Naive thymus-derived CD8-positive, alpha-beta T cell (primary cell): Measurements from ENCODE around the gene SLIT1. TPM values are rescaled to one million over a fixed set of nuclear protein-coding genes. Genes with fewer than 3 reads are reported as not detected.

Experiments used
- ATAC-seq, 2 donors: fragments of 150-1000 bp; cut with Tn5 transposase in 1 of 2; sonication (Bioruptor Pico), chemical (Tn5 transposase) in 1 of 2; 1 replicate in 1 of 2; 2 replicates in 1 of 2; pipeline ENCODE4 v1.10.0; 2021; ENCODE audit warnings: mild to moderate bottlenecking in 2 of 2, moderate library complexity in 2 of 2
- POLR2A ChIA-PET: fragments of 350-600 bp; sonication (Branson Sonifier 250); formaldehyde crosslinking; loops from one replicate; lab custom pipeline; 2021; ENCODE audit warnings: antibody characterized with exemption; lab: Charles Lee
- DNase-seq, 10 donors: peaks; one replicate each; pipeline versions ENCODE4 v3.0.0 to v3.0.0-alpha.2; 2020 to 2022
- H3K27ac Mint-ChIP-seq, 10 donors: one replicate each; pipeline ENCODE4 v1.8.0; 2020 to 2022; ENCODE audit warnings: mild to moderate bottlenecking in 10 of 10, mixed read lengths in 10 of 10, moderate library complexity in 4 of 10, inconsistent platforms in 1 of 10
- H3K27me3 Mint-ChIP-seq, 5 donors: one replicate each; pipeline ENCODE4 v1.8.0; 2021 to 2022; ENCODE audit warnings: mixed read lengths in 5 of 5
- H3K36me3 Mint-ChIP-seq, 3 donors: one replicate each; pipeline ENCODE4 v1.8.0; 2020 to 2022; ENCODE audit warnings: mixed read lengths in 3 of 3, mild to moderate bottlenecking in 2 of 3, inconsistent platforms in 1 of 3
- H3K4me1 Mint-ChIP-seq, 4 donors: one replicate each; pipeline ENCODE4 v1.8.0; 2021 to 2022; ENCODE audit warnings: mixed read lengths in 4 of 4
- H3K4me3 Mint-ChIP-seq, 10 donors: one replicate each; pipeline ENCODE4 v1.8.0; 2020 to 2022; ENCODE audit warnings: mild to moderate bottlenecking in 10 of 10, mixed read lengths in 10 of 10, moderate library complexity in 6 of 10, inconsistent platforms in 1 of 10
- H3K9me3 Mint-ChIP-seq, 9 donors: one replicate each; pipeline ENCODE4 v1.8.0; 2020 to 2022; ENCODE audit warnings: mixed read lengths in 9 of 9, mild to moderate bottlenecking in 3 of 9, inconsistent platforms in 1 of 9, moderate library complexity in 1 of 9
- polyA plus RNA-seq, 3 donors: library from polyadenylated mRNA; unstranded; fragments of 300-500 nt; fragmentation: Illumina TruSeq; gene quantifications; one replicate each; pipeline ENCODE4 v1.2.3, GENCODE V29; 2021
- total RNA-seq, 8 experiments: library from RNA in 2 of 8; stranded (reverse) in 2 of 8; gene quantifications; one replicate each; pipeline ENCODE4 v1.2.3 and lab custom pipeline; 2021 to 2026

The SLIT1 gene
- total and polyA plus RNA-seq, 5 experiments from 2014 or later, result 0.05 to 0.26 (median 0.11) TPM; not detected in 2

DNA sequence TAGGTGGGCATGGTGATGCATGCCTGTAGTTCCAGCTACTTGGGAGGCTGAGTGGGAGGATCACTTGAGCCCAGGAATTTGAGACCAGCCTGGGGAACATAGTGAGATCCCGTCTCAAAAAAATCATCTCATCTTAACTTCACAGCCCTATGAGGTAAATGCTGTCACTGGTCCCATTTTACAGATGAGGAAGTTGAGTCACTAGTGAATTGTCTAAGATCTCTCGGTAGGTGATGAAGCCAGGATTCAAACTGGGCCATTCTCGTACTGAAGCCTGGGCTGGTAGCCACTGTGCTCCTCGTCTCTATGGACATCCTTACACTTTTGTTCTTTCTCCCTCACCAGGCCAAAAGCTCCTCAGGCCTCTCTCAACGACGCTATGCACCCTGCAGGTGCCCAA lies 6.4 kb downstream of the SLIT1 start:
- ATAC-seq, result no peak
- peaks cover 0 to 2% (median under 1%) of the 10 kb centered on the region in 4 donors for H3K4me1 Mint-ChIP-seq

DNA sequence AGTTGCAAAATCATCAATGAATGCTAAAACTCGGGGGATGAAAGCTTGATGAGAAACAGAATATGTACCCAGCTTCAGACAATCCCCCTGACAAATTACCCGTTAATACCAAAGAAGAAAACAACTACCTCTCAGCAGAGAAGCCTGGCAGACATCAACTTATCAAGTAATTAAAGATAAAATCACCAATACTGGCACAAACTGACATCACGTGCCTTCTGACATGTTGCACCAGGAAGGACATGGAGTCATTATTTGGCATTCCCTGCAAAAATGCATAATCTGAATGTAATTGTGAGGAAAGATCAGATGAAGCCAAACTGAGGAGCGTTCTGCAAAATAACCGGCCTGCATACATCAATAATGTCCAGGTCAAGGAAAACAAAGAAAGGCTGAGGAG lies 7.7 kb downstream of the SLIT1 start:
- Mint-ChIP-seq H3K4me3 (no peak overlapping the region), H3K4me1 (no peaks in the 10 kb centered on the region), H3K27me3 (peaks cover 21 to 39% (median 25%) of the 10 kb centered on the region in 5 donors), H3K36me3 (no peaks in the 10 kb centered on the region), H3K9me3 (no peaks in the 10 kb centered on the region), H3K27ac (no peak overlapping the region)
- POLR2A ChIA-PET, result no interaction called here
- ATAC-seq (no peak), DNase-seq (no peak)

More for the DNA sequence above, 6.4 kb downstream of the SLIT1 start:
- H3K9me3 Mint-ChIP-seq, result no peaks in the 10 kb centered on the region
- POLR2A ChIA-PET, result no interaction called here
- no peak overlapping the region for H3K4me3 Mint-ChIP-seq
- no peak overlapping the region for H3K27ac Mint-ChIP-seq
- H3K36me3 Mint-ChIP-seq, result peaks cover 0 to under 1% (median 0%) of the 10 kb centered on the region in 3 donors
- no peak for DNase-seq
- peaks cover 29 to 51% (median 36%) of the 10 kb centered on the region in 5 donors for H3K27me3 Mint-ChIP-seq

DNA sequence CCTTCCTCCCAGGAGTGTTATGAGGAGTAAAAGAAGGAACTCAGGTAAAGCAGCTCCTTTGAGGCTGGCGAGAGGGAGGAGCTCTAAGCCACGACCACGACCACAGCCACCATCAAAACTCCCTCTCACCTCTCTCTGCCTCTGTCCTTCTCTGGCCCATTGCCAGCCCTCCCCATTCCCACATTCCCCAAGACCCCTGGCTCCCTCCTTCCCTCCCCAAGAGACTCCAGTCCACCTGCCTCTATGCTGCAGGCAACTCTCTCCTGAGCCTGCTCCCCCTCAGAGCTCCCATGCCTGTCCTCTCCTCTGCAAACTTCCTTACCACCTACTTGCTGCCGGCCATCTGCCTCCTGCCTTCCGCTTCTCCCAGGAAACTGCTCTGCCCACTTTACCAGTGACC lies 9.5 kb downstream of the SLIT1 start:
- Mint-ChIP-seq H3K9me3 (no peaks in the 10 kb centered on the region), H3K36me3 (no peaks in the 10 kb centered on the region), H3K4me1 (peaks cover 0 to under 1% (median 0%) of the 10 kb centered on the region in 4 donors), H3K27ac (no peak overlapping the region), H3K27me3 (peaks cover 17 to 28% (median 24%) of the 10 kb centered on the region in 5 donors), H3K4me3 (no peak overlapping the region)
- no peak for ATAC-seq
- POLR2A ChIA-PET, result no interaction called here
- no peak for DNase-seq

DNA sequence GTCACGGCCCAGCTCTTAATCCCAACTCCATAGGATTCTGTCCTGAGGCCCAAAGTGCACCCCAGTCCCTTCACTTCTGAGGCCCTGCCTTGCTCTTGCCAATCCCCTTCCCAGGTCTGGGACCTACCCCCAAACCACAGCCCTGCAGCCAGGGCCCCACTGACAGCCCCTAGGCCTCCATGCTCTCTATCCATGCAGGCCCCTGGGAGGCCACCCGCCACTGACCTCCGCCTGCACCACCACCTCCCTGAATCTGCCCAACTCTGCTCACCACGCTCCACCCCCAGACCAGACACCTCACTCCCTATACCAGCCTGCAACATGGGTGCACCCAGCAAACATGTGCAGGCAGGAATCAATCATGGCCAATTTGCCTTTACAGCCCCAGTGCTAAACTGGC lies 10.2 kb downstream of the SLIT1 start:
- ATAC-seq (no peak), DNase-seq (no peak)
- Mint-ChIP-seq H3K4me3 (no peak overlapping the region), H3K27me3 (peaks cover 14 to 27% (median 24%) of the 10 kb centered on the region in 5 donors), H3K36me3 (no peaks in the 10 kb centered on the region), H3K4me1 (peaks cover 0 to 4% (median 0%) of the 10 kb centered on the region in 4 donors), H3K27ac (no peak overlapping the region), H3K9me3 (no peaks in the 10 kb centered on the region)
- POLR2A ChIA-PET, result no interaction called here

DNA sequence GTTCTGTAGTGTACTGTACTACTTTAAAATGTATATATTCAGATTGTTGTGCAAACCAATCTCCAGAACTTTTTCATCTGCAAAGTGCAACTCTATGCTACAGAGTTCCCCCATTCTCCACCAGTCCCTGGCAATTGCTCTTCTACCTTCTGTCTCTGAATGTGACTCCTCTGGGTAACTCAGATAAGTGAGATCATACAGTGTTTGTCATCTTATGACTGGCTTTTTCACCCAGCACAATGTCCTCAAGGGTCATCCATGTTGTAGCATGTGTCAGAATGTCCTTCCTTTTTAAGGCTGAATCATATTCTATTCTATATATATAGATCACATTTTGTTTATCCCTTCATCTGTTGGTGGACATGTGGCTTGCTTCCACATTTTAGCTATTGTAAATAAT lies 10.8 kb downstream of the SLIT1 start:
- H3K4me3 Mint-ChIP-seq, result no peak overlapping the region
- POLR2A ChIA-PET, result no interaction called here
- H3K9me3 Mint-ChIP-seq, result no peaks in the 10 kb centered on the region
- H3K36me3 Mint-ChIP-seq, result no peaks in the 10 kb centered on the region
- DNase-seq, result no peak
- peaks cover 11 to 25% (median 20%) of the 10 kb centered on the region in 5 donors for H3K27me3 Mint-ChIP-seq
- ATAC-seq, result no peak
- peaks cover 0 to 4% (median 0%) of the 10 kb centered on the region in 4 donors for H3K4me1 Mint-ChIP-seq
- no peak overlapping the region for H3K27ac Mint-ChIP-seq

DNA sequence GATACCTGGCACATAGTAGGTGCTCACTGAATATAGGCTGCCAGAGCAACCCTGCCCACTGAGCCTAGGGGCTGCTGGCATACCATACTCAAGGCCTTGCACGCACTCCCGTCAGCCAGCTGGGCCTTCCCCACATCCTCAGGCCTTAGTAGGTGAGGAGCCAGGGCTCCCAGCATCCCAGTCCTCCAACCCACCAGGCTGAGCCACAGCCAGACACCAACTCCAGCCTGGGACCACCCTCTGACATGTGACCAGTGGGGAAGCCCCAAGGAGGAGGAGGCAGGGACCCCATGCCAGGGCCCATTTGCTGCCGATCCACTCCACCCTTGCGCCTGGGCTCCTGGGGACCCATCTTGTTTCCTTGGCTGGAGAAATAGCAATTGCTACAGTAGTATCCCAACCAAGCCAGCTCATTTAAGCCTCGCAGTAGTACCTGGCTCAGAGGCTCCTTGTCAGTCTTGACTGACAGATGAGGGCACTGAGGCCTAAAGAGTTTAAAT lies 11.4 kb downstream of the SLIT1 start:
- peaks cover 11 to 30% (median 22%) of the 10 kb centered on the region in 5 donors for H3K27me3 Mint-ChIP-seq

DNA sequence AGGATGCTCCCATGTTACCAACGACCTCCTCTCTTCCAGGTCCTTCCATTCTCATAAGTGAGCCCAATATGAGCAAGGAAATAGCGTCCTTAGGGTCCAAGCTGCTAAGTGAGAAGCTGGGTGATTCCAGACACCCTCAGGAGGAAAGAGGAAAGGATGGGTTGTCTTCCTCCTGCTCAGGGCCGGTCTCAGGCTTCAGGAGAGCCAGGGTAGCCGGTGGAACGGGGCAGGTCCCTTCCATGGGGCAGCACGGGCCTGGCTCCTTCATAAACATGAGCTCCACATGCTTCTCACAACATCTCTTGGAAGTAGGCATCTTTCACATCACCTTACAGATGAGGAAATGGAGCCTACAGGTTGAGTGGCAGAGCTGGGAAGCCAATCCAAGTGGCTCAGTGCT lies 12.7 kb downstream of the SLIT1 start:
- Mint-ChIP-seq H3K4me3 (no peak overlapping the region), H3K4me1 (peaks cover 0 to 4% (median 0%) of the 10 kb centered on the region in 4 donors), H3K9me3 (no peaks in the 10 kb centered on the region), H3K36me3 (no peaks in the 10 kb centered on the region), H3K27ac (no peak overlapping the region), H3K27me3 (peaks cover 9 to 31% (median 23%) of the 10 kb centered on the region in 5 donors)
- ATAC-seq, result no peak
- POLR2A ChIA-PET, result no interaction called here
- no peak for DNase-seq

More for the DNA sequence above, 11.4 kb downstream of the SLIT1 start:
- H3K27ac Mint-ChIP-seq, result no peak overlapping the region
- ATAC-seq, result no peak
- no peak overlapping the region for H3K4me3 Mint-ChIP-seq
- DNase-seq, result no peak
- POLR2A ChIA-PET, result no interaction called here
- no peaks in the 10 kb centered on the region for H3K36me3 Mint-ChIP-seq
- no peaks in the 10 kb centered on the region for H3K9me3 Mint-ChIP-seq
- peaks cover 0 to 4% (median 0%) of the 10 kb centered on the region in 4 donors for H3K4me1 Mint-ChIP-seq

DNA sequence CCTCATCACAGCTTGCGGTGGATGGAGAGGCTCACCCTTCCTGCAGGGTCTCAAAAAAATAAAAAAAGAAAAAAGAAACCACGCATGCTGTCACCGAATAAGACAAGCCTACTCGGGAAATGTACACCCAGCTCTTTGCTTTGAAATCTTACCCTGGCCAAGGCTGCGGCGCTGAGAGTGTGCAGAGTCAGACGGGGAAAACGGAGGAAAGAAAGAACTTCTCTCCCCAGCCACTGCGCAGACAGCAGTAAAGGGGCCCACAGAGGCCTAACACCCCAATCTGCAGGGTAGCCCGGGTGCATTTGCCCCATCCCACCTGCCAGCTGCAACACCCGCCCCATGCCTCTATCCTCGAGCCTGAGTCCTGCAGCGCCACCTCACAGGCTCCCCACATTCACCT lies 14.8 kb downstream of the SLIT1 start:
- H3K27ac Mint-ChIP-seq, result no peak overlapping the region
- H3K27me3 Mint-ChIP-seq, result peaks cover 9 to 31% (median 23%) of the 10 kb centered on the region in 5 donors
- DNase-seq, result no peak
- no peak overlapping the region for H3K4me3 Mint-ChIP-seq
- H3K4me1 Mint-ChIP-seq, result peaks cover 0 to 4% (median 0%) of the 10 kb centered on the region in 4 donors
- H3K9me3 Mint-ChIP-seq, result no peaks in the 10 kb centered on the region
- H3K36me3 Mint-ChIP-seq, result no peaks in the 10 kb centered on the region
- POLR2A ChIA-PET, result no interaction called here
- ATAC-seq, result no peak

DNA sequence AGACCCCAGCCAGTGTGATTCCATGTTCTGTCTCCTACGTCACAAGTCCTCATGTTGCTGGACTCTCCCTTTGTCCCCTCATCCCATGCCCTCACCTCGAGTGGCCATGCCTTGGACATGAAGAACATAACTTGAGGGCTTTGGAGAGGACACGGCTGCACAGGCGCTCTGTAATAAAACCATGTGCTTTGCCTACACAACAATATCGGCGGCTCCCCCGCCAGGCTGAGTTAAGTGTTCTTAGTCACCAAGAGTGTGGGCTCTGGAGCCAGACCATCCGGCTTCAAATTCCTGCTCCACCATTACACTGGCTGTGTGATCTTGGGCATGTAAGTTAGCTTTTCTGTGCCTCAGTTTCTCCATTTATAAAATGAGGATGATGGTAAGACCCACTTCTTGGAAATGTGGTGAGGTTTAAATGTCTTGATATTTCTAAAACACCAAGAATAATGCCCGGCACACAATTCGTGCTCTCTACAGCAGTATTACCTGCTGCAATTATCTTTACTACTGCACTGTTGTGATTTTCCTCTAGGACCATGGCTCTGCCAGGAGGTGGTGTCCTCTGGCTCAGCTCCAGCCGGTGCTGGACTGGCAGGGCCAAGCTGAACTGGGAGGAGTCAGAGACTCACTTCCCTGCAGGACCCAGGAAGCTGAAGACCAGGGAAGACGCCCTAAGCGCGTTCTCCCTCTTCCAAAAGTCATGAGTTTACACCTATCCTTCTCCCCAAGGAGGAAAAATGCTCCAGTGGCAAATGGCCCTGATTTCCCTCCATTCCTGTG lies 15.7 kb downstream of the SLIT1 start:
- Mint-ChIP-seq H3K27ac (no peak overlapping the region), H3K36me3 (no peaks in the 10 kb centered on the region), H3K27me3 (peaks cover 7 to 31% (median 19%) of the 10 kb centered on the region in 5 donors), H3K4me3 (no peak overlapping the region), H3K9me3 (no peaks in the 10 kb centered on the region), H3K4me1 (peaks cover 0 to 4% (median 0%) of the 10 kb centered on the region in 4 donors)
- POLR2A ChIA-PET, result no interaction called here
- ATAC-seq, result no peak
- no peak for DNase-seq

DNA sequence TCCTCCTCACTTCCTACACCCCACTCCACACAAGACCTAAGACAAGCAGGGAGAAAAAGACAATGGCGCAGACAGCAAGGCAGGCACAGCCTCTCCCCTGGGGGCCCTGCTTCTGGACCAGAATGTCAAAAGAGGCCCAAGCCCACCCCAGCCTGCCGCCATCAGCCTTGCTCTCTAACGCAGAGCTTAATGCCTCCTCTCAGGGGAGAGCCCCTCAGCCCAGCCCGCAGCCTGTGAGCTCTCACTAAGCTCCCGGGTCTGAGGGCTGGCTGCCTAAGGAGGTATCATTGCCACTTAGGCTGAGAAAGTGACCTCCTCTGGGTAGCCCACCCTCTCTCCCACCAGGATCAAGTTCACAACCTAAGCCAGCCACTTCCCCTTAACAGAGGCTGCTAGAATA lies 16.7 kb downstream of the SLIT1 start:
- H3K4me3 Mint-ChIP-seq, result no peak overlapping the region
- peaks cover 0 to 4% (median 0%) of the 10 kb centered on the region in 4 donors for H3K4me1 Mint-ChIP-seq
- no peak for DNase-seq
- H3K27ac Mint-ChIP-seq, result no peak overlapping the region
- ATAC-seq, result no peak
- H3K36me3 Mint-ChIP-seq, result no peaks in the 10 kb centered on the region
- peaks cover 7 to 31% (median 19%) of the 10 kb centered on the region in 5 donors for H3K27me3 Mint-ChIP-seq
- H3K9me3 Mint-ChIP-seq, result no peaks in the 10 kb centered on the region
- POLR2A ChIA-PET, result no interaction called here

DNA sequence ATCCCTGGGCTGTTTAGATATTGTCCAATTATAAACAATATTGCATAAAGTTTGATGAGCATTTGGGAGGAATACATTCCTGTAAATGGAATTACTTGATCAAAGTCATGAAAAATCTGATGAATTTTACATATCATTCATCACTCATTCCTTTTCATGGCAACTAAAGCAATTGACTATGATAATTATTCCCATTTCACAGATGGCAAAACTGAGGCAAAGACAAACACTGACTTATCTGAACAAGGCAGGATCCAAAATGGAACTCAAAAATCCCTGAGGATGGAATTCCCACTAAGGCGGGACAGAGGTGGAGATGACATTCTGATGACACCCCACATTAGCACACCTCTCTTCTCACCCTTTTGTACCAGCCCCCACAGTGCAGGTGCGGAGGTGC lies 17.1 kb downstream of the SLIT1 start:
- H3K4me3 Mint-ChIP-seq, result no peak overlapping the region
- DNase-seq (no peak), ATAC-seq (no peak)
- peaks cover 7 to 31% (median 19%) of the 10 kb centered on the region in 5 donors for H3K27me3 Mint-ChIP-seq
- H3K9me3 Mint-ChIP-seq, result no peaks in the 10 kb centered on the region
- POLR2A ChIA-PET, result no interaction called here
- peaks cover 0 to 4% (median 0%) of the 10 kb centered on the region in 4 donors for H3K4me1 Mint-ChIP-seq
- H3K36me3 Mint-ChIP-seq, result no peaks in the 10 kb centered on the region
- H3K27ac Mint-ChIP-seq, result no peak overlapping the region

DNA sequence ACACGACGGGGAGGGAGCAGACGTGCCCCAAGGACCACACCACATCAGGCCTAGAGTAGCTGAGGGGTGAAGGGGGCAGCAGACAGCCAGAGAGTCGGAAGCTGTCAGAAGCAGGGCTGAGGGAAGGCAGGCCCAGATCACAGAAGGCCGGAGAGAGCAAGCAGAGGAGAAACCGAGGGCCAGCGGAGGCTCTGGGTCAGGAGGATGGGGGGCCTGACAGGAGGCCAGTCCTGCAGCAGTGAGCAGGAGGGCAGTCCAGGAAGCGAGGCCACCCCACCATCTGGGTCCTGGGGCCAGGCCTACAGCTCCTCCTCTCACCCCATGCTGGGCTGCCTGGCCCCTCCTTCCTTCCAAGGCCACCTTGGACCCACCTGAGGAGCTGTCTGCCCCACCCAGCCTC lies 20.3 kb downstream of the SLIT1 start:
- H3K9me3 Mint-ChIP-seq, result no peaks in the 10 kb centered on the region
- DNase-seq (no peak), ATAC-seq (no peak)
- H3K36me3 Mint-ChIP-seq, result no peaks in the 10 kb centered on the region
- peak overlapping the region in 1 of 10 donors; percentile 48 for H3K27ac Mint-ChIP-seq
- peaks cover 0 to 1% (median 0%) of the 10 kb centered on the region in 4 donors for H3K4me1 Mint-ChIP-seq
- no peak overlapping the region for H3K4me3 Mint-ChIP-seq
- peaks cover 0 to 12% (median 11%) of the 10 kb centered on the region in 5 donors for H3K27me3 Mint-ChIP-seq
- POLR2A ChIA-PET, result no interaction called here

DNA sequence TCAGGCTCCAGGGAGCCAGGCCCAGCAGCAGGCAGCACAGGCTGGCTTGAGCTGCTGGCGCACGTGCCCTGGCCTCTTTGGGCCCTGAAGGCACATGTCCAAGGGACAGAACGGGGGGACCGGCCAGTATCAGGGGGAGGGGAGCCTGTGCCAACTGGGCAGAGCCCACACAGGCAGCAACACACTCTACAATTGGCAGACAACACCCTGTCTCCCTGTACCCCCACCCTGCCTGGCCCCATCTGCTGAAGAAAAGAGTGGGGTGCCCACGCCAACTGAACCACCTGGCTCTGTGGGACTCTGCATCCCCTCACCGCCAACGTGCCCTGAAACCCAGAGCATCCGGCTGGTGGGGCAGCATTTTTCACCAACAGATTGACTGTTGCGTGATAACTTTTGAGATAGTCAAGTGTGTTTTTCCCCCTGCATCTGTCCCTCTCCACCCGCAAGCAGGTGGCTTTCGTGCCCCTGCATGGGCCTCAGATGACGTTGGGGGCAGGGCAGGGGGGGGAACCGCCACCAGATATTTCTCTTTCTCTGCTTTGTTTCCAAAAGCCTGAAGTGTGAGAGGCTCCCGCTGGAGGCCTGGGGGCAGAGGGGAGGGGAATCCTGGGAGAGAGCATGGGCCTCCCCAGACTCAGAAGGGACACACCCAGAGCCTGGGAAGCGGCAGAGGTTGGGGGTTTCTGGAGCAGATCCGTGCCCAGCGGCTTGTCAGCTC lies 21.8 kb downstream of the SLIT1 start:
- POLR2A ChIA-PET, result no interaction called here
- DNase-seq, result no peak
- Mint-ChIP-seq H3K4me1 (peaks cover 0 to 3% (median 0%) of the 10 kb centered on the region in 4 donors), H3K36me3 (no peaks in the 10 kb centered on the region), H3K9me3 (no peaks in the 10 kb centered on the region), H3K27me3 (peaks cover 0 to 4% (median 0%) of the 10 kb centered on the region in 5 donors), H3K4me3 (no peak overlapping the region), H3K27ac (no peak overlapping the region)
- ATAC-seq, result no peak
